ENCODE measurements around the gene PI16.
A peak's percentile ranks its signal among the peaks of the same experiment; 100 is the strongest.
"Not testable (repeated sequence)": the region's sequence is repeated elsewhere in the genome, so short reads cannot be mapped to it uniquely, and the experiment has no call there.

PI16 gene

GRCh38 chr6:36929152-36929551, 25.4 kb upstream of the PI16 start:
- no peak for DNase-seq

- no peak for DNase-seq
Observed at GRCh38 chr6:36929607-36930006, 24.9 kb upstream of the PI16 start.

- no peak for DNase-seq
Observed at GRCh38 chr6:36930483-36930882, 24.1 kb upstream of the PI16 start.

GRCh38 chr6:36933102-36933501, 21.4 kb upstream of the PI16 start:
- DNase-seq: no peak

GRCh38 chr6:36933519-36933918, 21.0 kb upstream of the PI16 start:
- DNase-seq: no peak

GRCh38 chr6:36934901-36935300, 19.6 kb upstream of the PI16 start:
- no peak for DNase-seq

- no peak for DNase-seq
Observed at GRCh38 chr6:36936824-36937223, 17.7 kb upstream of the PI16 start.

GRCh38 chr6:36937896-36938295, 16.6 kb upstream of the PI16 start:
- DNase-seq: no peak

GRCh38 chr6:36938536-36938935, 16.0 kb upstream of the PI16 start:
- no peak for DNase-seq

GRCh38 chr6:36939005-36939404, 15.5 kb upstream of the PI16 start:
- not testable (repeated sequence) for DNase-seq

GRCh38 chr6:36940027-36940426, 14.5 kb upstream of the PI16 start:
- no peak for DNase-seq

GRCh38 chr6:36941561-36941960, 13.0 kb upstream of the PI16 start:
- DNase-seq: not testable (repeated sequence)

- not testable (repeated sequence) for DNase-seq
Observed at GRCh38 chr6:36942329-36942728, 12.2 kb upstream of the PI16 start.

- no peak for DNase-seq
Observed at GRCh38 chr6:36944650-36945049, 9.9 kb upstream of the PI16 start.

GRCh38 chr6:36945301-36945700, 9.2 kb upstream of the PI16 start:
- DNase-seq: no peak

GRCh38 chr6:36946526-36946925, 8.0 kb upstream of the PI16 start:
- no peak for DNase-seq

GRCh38 chr6:36947570-36948351, 6.8 kb upstream of the PI16 start:
- DNase-seq: peak; percentile 67

GRCh38 chr6:36949076-36949475, 5.5 kb upstream of the PI16 start:
- not testable (repeated sequence) for DNase-seq

GRCh38 chr6:36949636-36950035, 4.9 kb upstream of the PI16 start:
- DNase-seq: no peak

GRCh38 chr6:36953931-36954261, 642 bp upstream of the PI16 start:
- DNase-seq: no peak

GRCh38 chr6:36955136-36955535, 598 bp downstream of the PI16 start:
- DNase-seq: no peak

GRCh38 chr6:36955671-36956445, 1.3 kb downstream of the PI16 start:
- DNase-seq: no peak

- DNase-seq: no peak
Observed at GRCh38 chr6:36956446-36956820, 1.9 kb downstream of the PI16 start.

- no peak for DNase-seq
Observed at GRCh38 chr6:36957773-36958271, 3.3 kb downstream of the PI16 start.

Measured in CD4-positive, alpha-beta T cell treated with Interleukin-17A for 1 hour (primary cell).